ENCODE data around the gene SLC16A14. TPM values are rescaled to one million over a fixed set of nuclear protein-coding genes. Genes with fewer than 3 reads are reported as not detected.

SLC16A14 gene
- total and polyA plus RNA-seq, 2 experiments from 2014 or later: 1.1 to 2.7 TPM

GRCh38 chr2:230076819-230077218 lies 8.1 kb upstream of the SLC16A14 start (continued):
- no peak for TF ChIP-seq REST (IDR thresholded peaks at IDR 0.05; ENCODE audit: unreplicated experiment)
- no peak for TF ChIP-seq JUNB (IDR thresholded peaks at IDR 0.05; ENCODE audit: unreplicated experiment)

- no peaks in the 10 kb centered on the region for H3K27me3 ChIP-seq (ENCODE audit: insufficient read depth)
- peak; percentile 62 for ATAC-seq
- DNase-seq (ENCODE audit: low spot score): peak; percentile 22
These were observed 7.4 kb upstream of the SLC16A14 start for GRCh38 chr2:230075988-230076631.

More at GRCh38 chr2:230075988-230076631, 7.4 kb upstream of the SLC16A14 start:
- Mint-ChIP-seq H3K4me3 (no peak overlapping the region), H3K9me3 (no peaks in the 10 kb centered on the region; the same call in 2 of the 3 replicates), H3K27ac (no peak overlapping the region), H3K27me3 (ENCODE audit: insufficient read depth, low read depth, poor library complexity) (no peaks in the 10 kb centered on the region), H3K4me1 (peaks cover 5% of the 10 kb centered on the region; the same call in 2 of the 3 replicates), H3K36me3 (ENCODE audit: low read depth) (no peaks in the 10 kb centered on the region)
- no peak overlapping the region for H3K4me2 ChIP-seq
- no peaks in the 10 kb centered on the region for H4K20me1 ChIP-seq (replicated peaks; ENCODE audit: insufficient read depth)
- H3K4me3 ChIP-seq: no peak overlapping the region
- no peak overlapping the region for H3K27ac ChIP-seq (ENCODE audit: low read depth)
- no peak overlapping the region for H2AFZ ChIP-seq
- H3K36me3 ChIP-seq (ENCODE audit: insufficient read depth): no peaks in the 10 kb centered on the region
- H3F3A ChIP-seq (replicated peaks; ENCODE audit: low read depth): no peaks in the 10 kb centered on the region
- no peaks in the 10 kb centered on the region for H3K4me1 ChIP-seq (ENCODE audit: insufficient read depth)
- TF ChIP-seq CTCF (conservative IDR thresholded peaks at IDR 0.05; ENCODE audit: low read depth in 2 of 2): 0 out of 4 replicates have a peak, but pooled peaks of 1 of the 2 experiments have one; percentile 17
- no peak for TF ChIP-seq ZNF462 (CRISPR knock-in tag; IDR thresholded peaks at IDR 0.05)
- no peaks in the 10 kb centered on the region for H3K9me2 ChIP-seq (ENCODE audit: insufficient read depth)
- no peaks in the 10 kb centered on the region for H3K79me2 ChIP-seq (replicated peaks; ENCODE audit: insufficient read depth)
